GM21717 (cell line): Measurements from ENCODE around the gene EVC.
"Not testable (repeated sequence)": the region's sequence is repeated elsewhere in the genome, so short reads cannot be mapped to it uniquely, and the experiment has no call there.

ENCODE experiments used
- ATAC-seq: cut with Tn5 transposase; IDR thresholded peaks from one replicate; pipeline ENCODE4 v1.9.1; 2021; ENCODE audit warnings: mild to moderate bottlenecking, moderate library complexity; ENCODE audit not compliant: unreplicated experiment

The EVC gene

DNA sequence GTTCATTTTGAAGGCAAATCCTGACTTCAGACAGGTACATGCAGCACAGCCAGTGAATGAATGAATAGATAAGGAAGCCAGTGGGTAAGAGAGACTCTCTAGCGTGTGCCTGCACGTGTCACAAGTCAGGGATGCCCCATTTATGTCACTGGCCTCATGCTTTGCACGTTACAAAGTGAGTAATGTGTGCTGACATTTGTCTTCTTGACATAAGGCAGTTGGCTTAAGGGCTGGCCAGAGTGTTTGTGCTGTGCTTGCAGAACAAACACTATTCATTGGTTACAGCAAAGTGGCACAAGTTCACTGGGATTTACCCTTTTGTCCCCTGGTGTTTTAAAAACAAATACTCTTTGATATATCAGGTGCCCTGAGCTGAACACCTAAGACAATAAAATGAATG lies 125.9 kb downstream of the EVC start:
- ATAC-seq, result no peak

DNA sequence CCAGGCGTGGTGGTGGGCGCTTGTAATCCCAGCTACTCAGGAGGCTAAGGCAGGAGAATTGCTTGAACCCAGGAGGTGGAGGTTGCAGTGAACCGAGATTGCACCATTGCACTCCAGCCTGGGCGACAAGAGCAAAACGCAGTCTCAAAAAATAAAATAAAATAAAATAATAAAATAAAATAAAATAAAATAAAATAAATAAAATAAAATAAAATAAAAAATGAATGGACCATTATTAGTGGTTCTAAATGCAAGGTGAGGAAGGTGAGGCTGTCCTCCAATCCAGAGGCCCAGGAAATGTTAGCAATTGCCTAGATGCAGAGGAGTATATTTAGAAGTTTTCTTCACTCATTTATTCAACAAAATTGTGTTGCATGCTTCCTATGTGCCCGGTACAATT lies 126.5 kb downstream of the EVC start:
- ATAC-seq, result not testable (repeated sequence)

DNA sequence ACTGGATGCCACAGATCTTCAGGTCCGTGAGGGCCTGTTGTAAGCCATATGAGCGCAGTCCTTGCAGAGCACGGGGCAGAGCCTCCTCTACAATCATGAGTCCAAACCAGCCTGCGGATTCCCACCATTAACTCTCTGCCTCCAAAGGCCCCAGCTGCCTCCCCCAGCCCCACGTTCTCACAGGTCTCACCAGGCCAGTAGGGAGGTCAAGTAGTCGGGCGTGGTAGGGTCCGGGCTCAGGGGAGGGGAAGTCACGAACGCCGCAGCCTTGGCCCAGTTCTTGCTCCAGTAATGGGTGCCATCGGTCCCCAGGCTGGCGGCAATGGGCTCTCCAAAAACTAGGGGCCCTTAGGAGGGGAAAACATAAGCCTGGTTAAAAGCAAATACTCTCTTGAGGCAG lies 128.3 kb downstream of the EVC start:
- ATAC-seq, result no peak

DNA sequence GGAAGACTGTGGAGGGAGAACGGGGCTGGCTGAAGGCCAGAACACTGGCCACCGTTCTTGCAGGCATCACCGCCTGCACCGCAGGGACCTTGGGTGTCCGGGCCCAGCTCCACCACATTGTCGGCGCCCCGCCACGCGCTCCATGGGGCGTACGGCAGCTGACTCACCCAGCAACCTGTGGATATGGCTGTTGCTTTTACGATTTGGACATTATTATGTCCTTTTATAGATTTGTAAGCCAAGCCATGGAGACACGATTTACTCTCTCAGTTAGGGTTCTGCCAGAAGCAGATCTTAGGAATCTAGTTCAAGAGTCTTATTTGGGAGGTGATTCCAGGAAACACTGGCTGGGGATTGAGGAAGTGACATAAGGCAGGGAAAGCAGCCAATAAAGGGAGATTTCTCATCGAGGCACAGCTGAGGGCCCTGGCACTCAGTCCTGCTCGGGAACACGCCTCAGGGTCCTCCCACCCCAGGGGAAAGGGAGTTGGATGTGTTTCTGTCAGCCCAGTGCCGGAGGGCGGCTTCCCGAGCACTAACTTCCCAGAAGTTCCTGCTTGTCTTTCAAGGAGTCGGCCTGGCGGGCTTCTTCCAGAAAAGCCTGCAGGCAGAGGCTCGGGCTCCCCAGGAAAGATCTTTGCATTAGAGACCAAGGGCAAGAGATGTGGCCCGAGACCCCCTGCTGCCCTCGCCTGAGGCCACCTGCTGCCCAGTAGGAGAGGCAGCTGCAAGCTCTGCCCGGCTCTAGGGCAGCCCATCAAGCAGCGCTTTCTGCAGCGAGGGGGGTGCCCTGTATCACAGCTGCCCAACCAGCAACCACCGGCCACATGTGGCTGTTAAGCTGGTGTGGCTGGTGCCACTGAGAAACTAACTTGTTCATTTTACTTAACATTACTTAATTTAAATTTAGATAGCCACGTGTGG lies 129.0 kb downstream of the EVC start:
- no peak for ATAC-seq

DNA sequence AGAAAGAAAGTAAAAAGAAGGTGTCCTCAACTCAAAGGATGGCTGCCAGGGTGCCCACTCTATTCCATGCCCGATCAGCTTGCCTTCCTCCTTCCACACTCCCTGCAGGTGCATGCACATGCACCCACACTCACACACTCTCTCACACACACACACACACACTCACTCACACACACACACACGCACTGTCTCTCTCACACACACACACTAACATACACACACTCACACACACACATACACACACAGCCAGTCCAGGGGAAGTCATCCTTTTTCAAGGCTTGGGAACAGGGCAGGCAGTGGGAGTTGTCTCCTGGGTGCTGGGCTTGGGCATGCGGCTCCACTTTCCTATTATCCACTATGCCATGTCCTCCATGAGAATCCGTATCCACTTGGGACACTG lies 131.5 kb downstream of the EVC start:
- ATAC-seq, result no peak

DNA sequence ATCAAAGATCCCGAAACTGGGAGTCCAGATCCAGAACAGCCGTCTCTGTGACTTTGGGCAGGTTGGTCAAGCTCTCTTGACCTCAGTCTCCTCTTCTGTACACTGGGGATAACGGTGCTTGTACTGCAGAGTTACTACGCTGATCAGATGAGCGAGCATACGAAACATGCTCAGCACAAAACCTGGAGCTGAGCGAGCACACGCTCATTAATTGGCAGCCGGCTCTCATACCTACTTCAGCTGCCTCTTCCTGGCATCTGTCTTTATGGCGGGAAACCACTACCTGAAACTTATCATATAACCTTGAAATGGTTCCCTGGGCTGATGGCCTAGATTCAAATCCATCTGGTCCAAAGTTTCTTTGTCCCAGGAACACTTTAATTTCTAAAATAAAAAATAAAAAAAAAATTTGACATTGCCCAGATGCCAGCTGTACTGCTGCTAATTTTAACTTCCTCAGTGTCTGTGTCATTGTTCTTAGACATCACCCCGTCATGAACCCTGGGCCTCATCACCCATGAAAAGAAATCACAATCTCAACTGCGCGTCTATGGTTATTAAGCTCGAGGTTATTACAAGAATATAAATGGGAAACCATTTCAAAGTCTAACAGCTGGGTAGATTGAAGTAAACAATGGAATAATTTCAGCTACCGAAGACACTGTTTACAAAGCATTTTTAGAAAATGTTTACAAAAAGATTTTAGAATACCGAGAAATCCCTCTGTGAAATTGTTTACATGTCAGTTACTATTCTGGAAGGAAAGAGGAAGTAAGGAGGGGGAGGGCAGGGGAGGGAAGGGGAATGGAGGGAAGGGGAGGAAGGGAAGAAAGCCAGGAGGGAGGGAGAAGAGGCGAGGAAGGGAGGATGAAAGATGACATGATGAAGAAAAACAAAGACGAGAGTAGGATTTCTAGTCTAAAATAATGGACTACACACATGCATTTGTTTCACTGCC lies 132.9 kb downstream of the EVC start:
- ATAC-seq, result no peak

DNA sequence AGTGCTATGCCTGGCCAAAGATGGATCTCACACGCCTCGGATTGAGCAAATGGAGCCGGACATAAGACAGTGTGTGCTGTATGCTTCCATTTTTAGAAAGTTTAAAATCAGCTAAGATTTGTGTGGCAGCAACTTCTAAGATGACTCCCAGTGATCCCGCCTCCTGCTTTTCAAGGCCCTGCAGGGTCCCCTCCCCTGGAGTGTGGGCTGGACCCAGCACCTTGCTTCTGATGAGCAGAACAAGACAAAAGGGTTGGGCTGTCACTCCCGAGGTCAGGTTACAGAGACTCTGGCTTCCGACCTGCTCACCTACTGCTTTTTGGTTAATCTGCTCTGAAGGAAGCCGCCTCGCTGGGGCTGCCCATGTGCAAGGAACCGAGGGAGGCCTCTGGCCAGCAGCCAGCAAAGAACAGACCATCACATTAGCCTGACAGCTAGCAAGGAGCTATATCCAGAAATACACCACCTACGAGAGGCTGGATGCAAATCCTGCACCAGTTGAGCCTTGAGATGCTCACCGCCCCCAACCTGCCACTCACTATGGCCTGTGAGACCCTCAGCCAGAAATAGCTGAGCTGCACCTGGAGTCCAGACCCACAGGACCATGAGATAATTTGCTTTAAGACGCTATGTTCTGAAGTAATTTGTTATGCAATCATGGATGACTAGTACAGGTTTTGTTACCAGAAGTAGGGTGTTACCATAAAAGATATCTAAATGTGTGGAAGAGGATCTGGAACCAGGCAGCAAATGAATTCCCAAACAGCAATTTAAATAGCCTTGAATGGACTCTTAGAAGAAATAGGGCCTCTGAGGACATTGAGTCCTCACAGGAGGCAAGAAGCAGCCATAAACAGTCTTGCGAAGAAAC lies 134.3 kb downstream of the EVC start:
- ATAC-seq, result no peak

DNA sequence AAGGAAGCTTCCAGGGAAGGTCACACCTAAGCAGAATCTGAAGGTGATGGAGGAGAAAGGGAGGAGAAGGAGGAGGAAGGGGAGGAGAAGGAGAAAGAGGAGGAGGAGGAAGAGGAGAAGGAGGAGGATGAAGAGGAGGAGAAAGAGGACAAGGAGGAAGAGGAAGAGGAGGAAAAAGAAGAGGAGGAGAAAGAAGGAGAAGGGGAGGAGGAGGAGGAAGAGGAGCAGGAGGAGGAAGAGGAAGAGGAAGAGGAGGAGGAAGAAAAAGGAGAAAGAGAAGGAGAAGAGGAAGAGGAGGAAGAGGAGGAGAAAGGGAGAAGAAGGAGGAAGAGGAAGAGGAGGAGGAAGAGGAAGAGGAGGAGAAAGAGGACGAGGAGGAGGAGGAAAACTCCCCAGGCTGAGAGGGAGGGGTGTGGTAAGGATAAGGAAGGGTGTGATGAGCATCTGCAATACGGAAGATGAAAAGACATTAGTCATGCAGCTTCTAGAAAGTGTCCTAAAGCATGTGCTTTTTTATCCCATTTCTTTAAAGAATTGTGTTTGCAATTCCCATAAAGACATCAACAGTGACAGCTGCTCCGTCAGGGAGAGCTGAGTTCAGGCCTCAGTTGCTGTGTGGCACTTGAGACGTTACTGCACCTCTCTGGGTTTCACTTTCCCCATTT lies 140.8 kb downstream of the EVC start:
- ATAC-seq, result no peak

DNA sequence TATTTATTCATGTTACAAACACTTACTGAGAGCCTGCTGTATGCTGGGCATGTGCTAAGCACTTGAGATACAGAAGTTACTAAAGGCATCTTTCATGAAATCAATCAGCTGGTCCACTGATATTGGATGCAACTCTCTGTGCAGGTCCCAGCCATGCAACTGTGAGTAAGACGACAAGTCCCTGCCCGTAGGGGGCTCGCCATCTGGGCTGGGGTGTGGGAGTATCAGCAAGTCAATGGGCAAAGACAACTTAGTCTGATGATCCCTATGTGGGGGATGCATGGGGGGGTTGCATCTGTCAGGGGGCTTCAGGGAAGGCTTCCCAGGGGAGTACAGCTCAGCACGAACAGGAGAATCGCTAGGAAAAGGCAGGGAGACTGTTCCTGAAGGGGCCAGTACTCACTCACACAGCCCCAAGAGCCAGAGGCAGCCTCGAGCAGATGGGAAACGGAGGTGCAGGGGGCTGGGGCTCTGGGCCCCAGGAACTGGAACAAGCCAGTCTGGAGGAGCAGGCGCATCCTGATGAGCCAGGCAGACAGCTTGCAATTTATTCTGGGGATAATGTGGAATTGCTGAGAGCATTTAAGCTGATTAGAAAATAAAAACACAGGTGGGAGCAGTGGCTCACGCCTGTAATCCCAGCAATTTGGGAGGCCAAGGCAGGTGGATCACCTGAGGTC lies 141.7 kb downstream of the EVC start:
- ATAC-seq, result no peak

DNA sequence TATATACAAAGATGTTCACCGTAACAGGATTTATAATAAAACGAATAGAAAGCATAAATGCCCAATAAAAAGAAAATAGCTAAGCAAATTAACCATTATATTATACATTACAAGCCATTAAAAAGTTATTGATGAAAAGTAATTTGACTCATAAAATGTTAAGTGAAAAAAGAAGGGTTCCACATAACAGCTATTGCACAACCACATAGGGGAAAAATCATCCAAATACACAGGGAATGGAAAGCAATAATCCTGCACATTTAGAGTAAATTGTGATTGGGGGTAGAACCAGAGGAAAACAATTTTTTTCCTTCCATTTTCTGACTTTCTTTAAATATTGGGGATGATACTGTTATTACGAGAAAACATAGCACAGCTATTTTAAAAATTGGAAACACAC lies 143.9 kb downstream of the EVC start:
- ATAC-seq, result no peak

DNA sequence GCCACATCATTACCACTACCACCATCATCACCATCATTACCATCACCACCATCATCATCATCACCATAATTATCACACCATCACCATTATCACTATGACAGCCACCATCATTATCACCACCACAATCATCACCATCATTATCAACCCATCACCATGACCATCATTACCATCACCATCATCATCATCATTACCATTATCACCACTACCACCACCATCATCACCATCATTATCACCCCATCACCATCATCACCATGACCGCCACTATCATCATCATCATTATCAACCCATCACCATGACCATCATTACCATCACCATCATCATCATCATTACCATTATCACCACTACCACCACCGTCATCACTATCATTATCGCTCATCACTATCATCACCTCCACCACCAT lies 145.4 kb downstream of the EVC start:
- not testable (repeated sequence) for ATAC-seq

DNA sequence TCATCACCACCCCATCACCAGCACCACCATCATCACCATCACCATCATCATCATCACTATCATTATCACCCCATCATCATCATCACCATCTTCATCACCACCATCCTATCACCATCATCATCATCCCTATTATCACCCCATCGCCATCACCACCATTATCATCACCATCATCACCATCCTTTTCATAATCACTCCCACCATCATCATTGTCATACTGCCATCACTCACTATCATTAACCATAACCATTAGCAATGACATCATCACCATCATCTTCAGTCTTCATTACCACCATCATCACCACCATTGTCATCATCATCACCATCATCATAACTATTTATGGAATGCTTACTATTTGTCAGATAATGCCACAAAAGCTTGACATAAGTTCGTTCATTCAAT lies 146.2 kb downstream of the EVC start:
- no peak for ATAC-seq

DNA sequence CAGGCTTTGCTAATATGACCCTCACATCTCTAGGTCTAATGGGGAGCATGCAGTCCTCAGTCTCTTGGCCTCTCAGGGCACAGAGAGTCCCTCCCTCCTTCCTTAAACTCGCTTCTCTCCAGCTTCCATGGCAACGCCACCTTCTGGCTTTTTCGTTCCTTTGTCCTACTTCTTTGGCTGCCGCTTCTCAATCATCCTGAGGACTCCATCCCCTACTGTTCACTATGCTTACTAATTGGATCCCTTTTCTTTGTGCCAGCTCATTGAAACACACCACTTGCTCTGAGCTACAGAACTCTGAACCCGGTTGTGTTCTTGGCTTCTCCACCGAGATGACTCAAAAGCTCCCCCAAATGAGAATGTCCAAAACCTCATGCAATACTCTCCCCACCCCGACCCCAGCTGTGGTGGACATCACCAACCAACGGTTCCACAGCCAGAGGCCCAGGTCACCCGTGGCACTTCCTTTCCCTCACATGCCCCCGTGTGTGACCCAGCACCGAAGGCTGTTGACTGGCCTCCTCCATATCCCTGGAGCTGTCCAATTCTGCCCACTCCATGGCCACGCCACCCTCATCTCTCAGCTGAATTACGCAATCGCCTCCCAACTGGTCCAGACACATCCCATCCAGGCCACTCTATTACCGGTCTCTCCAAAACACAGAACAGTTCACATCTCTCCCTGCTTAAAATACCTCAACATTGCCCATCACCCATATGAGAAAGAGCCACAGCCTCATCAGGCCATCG lies 147.2 kb downstream of the EVC start:
- ATAC-seq, result no peak

DNA sequence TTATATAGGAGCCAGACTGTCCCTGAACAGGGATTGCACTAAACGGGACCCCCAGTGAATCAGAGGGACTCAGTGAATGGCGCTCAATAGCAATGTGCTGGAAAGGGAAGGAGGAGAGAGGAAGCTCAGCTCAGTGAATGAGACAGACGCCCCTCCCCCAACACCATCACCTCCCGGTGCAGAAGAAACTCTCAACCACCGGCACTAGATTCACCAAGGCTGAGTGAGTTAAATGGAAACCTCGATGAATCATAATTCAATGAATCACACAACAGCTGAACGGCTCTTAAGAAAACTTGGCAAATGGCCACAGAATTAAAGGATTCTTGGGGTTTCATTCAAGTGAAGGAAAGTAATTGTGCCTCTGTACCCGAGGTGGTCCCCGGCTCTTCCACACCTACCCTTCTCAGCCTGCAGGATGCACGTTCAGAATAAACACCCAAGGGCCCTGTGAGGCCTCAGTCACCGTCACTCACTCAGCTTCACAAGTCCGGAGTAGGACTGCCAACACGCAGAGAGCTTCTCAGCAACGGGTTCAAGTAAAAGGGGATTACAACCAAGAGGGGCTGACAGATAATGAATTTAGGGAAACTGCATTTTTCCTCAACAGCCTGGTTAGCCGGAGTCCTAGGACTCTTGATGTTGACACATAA lies 152.6 kb downstream of the EVC start:
- no peak for ATAC-seq
